HepG2 (cell line): Measurements from ENCODE around the gene MT1HL1. TPM values are rescaled to one million over a fixed set of nuclear protein-coding genes. Genes with fewer than 3 reads are reported as not detected.

Experiments used
- ATAC-seq: fragments of 200-7000 bp; cut with Tn5 transposase; 3 replicates; pipeline ENCODE4 v1.9.1; 2020; ENCODE audit warnings: mild to moderate bottlenecking, moderate library complexity
- BruUV-seq: library from RNA; stranded (reverse); fragments of 400-500 nt; replicated peaks from 2 replicates; lab custom pipeline; 2021; lab: Mats Ljungman, UMichigan
- CTCF ChIA-PET: fragments of 300-600 bp; formaldehyde crosslinking; extraction: SDS; loops from one replicate; lab custom pipeline; 2021; ENCODE audit warnings: low total read pairs, inconsistent platforms, low intra/inter-chr PET ratio; lab: Yijun Ruan, JAX
- POLR2A ChIA-PET: fragments of 350-600 bp; sonication (Branson Sonifier 250); formaldehyde crosslinking; loops from one replicate; lab custom pipeline; 2020; ENCODE audit warnings: antibody characterized with exemption, inconsistent platforms; lab: Yijun Ruan, JAX
- DNase-seq: peaks from one replicate; pipeline ENCODE4 v3.0.0-alpha.2; 2015; ENCODE audit warnings: low spot score
- FAIRE-seq: peaks from 3 replicates; lab custom pipeline; 2011; peaks lifted over from hg19 to GRCh38; lab: Jason Lieb, UNC
- H2AFZ ChIP-seq: one replicate; pipeline ENCODE4 v1.6.1; 2011; ENCODE audit warnings: low read length, inconsistent platforms
- H3K27ac ChIP-seq: fragments of 300-600 bp; 3 replicates; pipeline ENCODE4 v1.8.0; 2011; ENCODE audit warnings: mixed run types, mild to moderate bottlenecking, mixed read lengths, low read length, inconsistent platforms; ENCODE audit not compliant: insufficient read depth; ENCODE audit errors: extremely low read length
- H3K27me3 ChIP-seq, 2 experiments: fragments of 200-600 bp in 1 of 2; 2 replicates in 1 of 2; 3 replicates in 1 of 2; pipeline versions ENCODE4 v1.6.0 to v1.8.0; 2011; ENCODE audit warnings: low read length in 2 of 2, mild to moderate bottlenecking in 2 of 2, moderate library complexity in 2 of 2, inconsistent platforms in 1 of 2; ENCODE audit not compliant: insufficient read depth in 2 of 2, control insufficient read depth in 1 of 2
- H3K36me3 ChIP-seq, 2 experiments: fragments of 200-600 bp in 1 of 2; replicated peaks in 1 of 2; 2 replicates in 1 of 2; 3 replicates in 1 of 2; pipeline versions ENCODE4 v1.5.1 to v1.8.0; 2011; ENCODE audit warnings: low read length in 2 of 2, inconsistent platforms in 1 of 2; ENCODE audit not compliant: insufficient read depth in 2 of 2, control insufficient read depth in 1 of 2
- H3K4me1 ChIP-seq: 2 replicates; pipeline ENCODE4 v1.5.1; 2012; ENCODE audit warnings: low read length, inconsistent platforms; ENCODE audit not compliant: insufficient read depth
- H3K4me2 ChIP-seq: 2 replicates; pipeline ENCODE4 v1.6.0; 2011; ENCODE audit warnings: low read depth, low read length, inconsistent platforms
- H3K4me3 ChIP-seq, 3 experiments: fragments of 200-600 bp in 1 of 3; sonication (generic), shearing (Covaris generic) in 1 of 3; replicated peaks in 1 of 3; 2 replicates each; pipeline ENCODE4 v1.5.1; 2011 to 2016; ENCODE audit warnings: low read length in 3 of 3, inconsistent platforms in 2 of 3, low read depth in 2 of 3, mild to moderate bottlenecking in 2 of 3, control low read depth in 1 of 3, mixed read lengths in 1 of 3; ENCODE audit not compliant: insufficient read depth in 1 of 3
- H3K79me2 ChIP-seq: one replicate; pipeline ENCODE4 v1.6.1; 2011; ENCODE audit warnings: low read length, inconsistent platforms; ENCODE audit not compliant: insufficient read depth
- H3K9ac ChIP-seq: 2 replicates; pipeline ENCODE4 v1.6.0; 2011; ENCODE audit warnings: mild to moderate bottlenecking, low read depth, low read length, inconsistent platforms; ENCODE audit not compliant: insufficient read depth
- H3K9me3 ChIP-seq: 2 replicates; pipeline ENCODE4 v1.5.1; 2012; ENCODE audit warnings: mild to moderate bottlenecking, low read length
- H4K20me1 ChIP-seq: 2 replicates; pipeline ENCODE4 v1.6.0; 2011; ENCODE audit warnings: inconsistent platforms, mild to moderate bottlenecking, low read length, moderate library complexity; ENCODE audit not compliant: insufficient read depth
- ARNT ChIP-seq: fragments of 450-650 bp; IDR thresholded peaks from 2 replicates; pipeline ENCODE4 v1.6.1; 2017
- ATRX ChIP-seq: sonication (generic); formaldehyde crosslinking; IDR thresholded peaks from 2 replicates; pipeline ENCODE4 v1.4.0; 2020; ENCODE audit warnings: missing genetic modification reagents, borderline replicate concordance
- KLF16 ChIP-seq, 2 experiments: sonication (generic) in 1 of 2; formaldehyde crosslinking in 1 of 2; IDR thresholded peaks; 2 replicates each; pipeline versions ENCODE4 v1.6.1 to v1.8.0; 2016 to 2023; ENCODE audit warnings: missing genetic modification reagents in 2 of 2, missing compliant biosample characterization in 1 of 2
- MXD4 ChIP-seq: IDR thresholded peaks from 2 replicates; pipeline ENCODE4 v1.6.1; 2016; ENCODE audit warnings: mild to moderate bottlenecking, missing biosample characterization, missing genetic modification reagents
- PAXIP1 ChIP-seq: sonication (generic); formaldehyde crosslinking; conservative IDR thresholded peaks from 2 replicates; pipeline ENCODE4 v1.4.0; 2020; ENCODE audit warnings: mild to moderate bottlenecking, missing genetic modification reagents, moderate library complexity
- POLR2G ChIP-seq: fragments of 200-400 bp; formaldehyde crosslinking; IDR thresholded peaks from 2 replicates; pipeline ENCODE4 v1.6.1; 2018; ENCODE audit warnings: mild to moderate bottlenecking, low read depth, low read length, moderate library complexity
- SRSF4 ChIP-seq: fragments of 200-400 bp; formaldehyde crosslinking; IDR thresholded peaks from one replicate; pipeline ENCODE4 v1.6.1; 2018; ENCODE audit warnings: mild to moderate bottlenecking, low read depth, low read length, moderate library complexity; ENCODE audit not compliant: poor library complexity, severe bottlenecking
- TRIM22 ChIP-seq: fragments of 450-650 bp; IDR thresholded peaks from 2 replicates; pipeline ENCODE4 v1.6.1; 2017
- ZHX2 ChIP-seq, 2 experiments: sonication (generic) in 1 of 2; formaldehyde crosslinking in 1 of 2; IDR thresholded peaks; 2 replicates each; pipeline versions ENCODE4 v1.6.1 to v1.9.0; 2014 to 2022; ENCODE audit warnings: antibody characterized with exemption in 1 of 2, borderline replicate concordance in 1 of 2, inconsistent platforms in 1 of 2, low read depth in 1 of 2, missing genetic modification reagents in 1 of 2
- ZKSCAN1 ChIP-seq: fragments of 150-350 bp; IDR thresholded peaks from 2 replicates; pipeline ENCODE4 v1.6.1; 2014; ENCODE audit warnings: low read length
- ZNF331 ChIP-seq: sonication (generic); formaldehyde crosslinking; IDR thresholded peaks from 2 replicates; pipeline ENCODE4 v1.4.0; 2020; ENCODE audit warnings: missing genetic modification reagents
- ZNF563 ChIP-seq: sonication (generic); formaldehyde crosslinking; IDR thresholded peaks from 2 replicates; pipeline ENCODE4 v1.8.0; 2022; ENCODE audit warnings: mild to moderate bottlenecking, moderate library complexity, missing genetic modification reagents
- ZNF569 ChIP-seq: sonication (generic); formaldehyde crosslinking; IDR thresholded peaks from 2 replicates; pipeline ENCODE4 v1.5.0; 2020; ENCODE audit warnings: mild to moderate bottlenecking, missing genetic modification reagents, moderate library complexity, borderline replicate concordance
- ZNF720 ChIP-seq: sonication (generic); formaldehyde crosslinking; IDR thresholded peaks from 2 replicates; pipeline ENCODE4 v1.4.0; 2020; ENCODE audit warnings: missing genetic modification reagents
- ZSCAN21 ChIP-seq: sonication (generic); formaldehyde crosslinking; IDR thresholded peaks from 2 replicates; pipeline ENCODE4 v1.8.0; 2022; ENCODE audit warnings: mild to moderate bottlenecking, missing genetic modification reagents, moderate library complexity, borderline replicate concordance
- WGBS: methylation state at CpG from one replicate; pipeline ENCODE4 v1.1.6; 2017; ENCODE audit warnings: low lambda C conversion rate; 5-methylcytosine and 5-hydroxymethylcytosine counted together
- in situ Hi-C: cut with HindIII; loops from 2 replicates; pipeline ENCODE4 v1.10.0; 2017; ENCODE audit warnings: low pct_unique_long_range_greater_than_20kb; ENCODE audit not compliant: extremely low pct_ligation_motif_present
- intact Hi-C: fragments of 100-400 bp; cut with micrococcal nuclease; formaldehyde crosslinking; loops from one replicate; pipeline ENCODE4 v1.10.0; 2022; ENCODE audit not compliant: unreplicated experiment
- polyA plus RNA-seq, 8 experiments: library from polyadenylated mRNA; depleted of rRNA in 3 of 8; stranded (reverse) in 7 of 8; unstranded in 1 of 8; fragments of >200 nt; fragmentation: Illumina TruSeq in 4 of 8; extraction: Trizol in 4 of 8; gene quantifications; 2 replicates each; pipeline versions ENCODE4 v1.2.1 to v1.2.3, GENCODE V29; 2011 to 2016; ENCODE audit warnings: low read depth in 4 of 8, missing spikeins in 1 of 8, mixed read lengths in 1 of 8; ENCODE audit not compliant: insufficient read depth in 1 of 8
- total RNA-seq, 5 experiments: library from RNA; depleted of rRNA; stranded (reverse); fragments of >200 nt; fragmentation: Illumina TruSeq; extraction: Trizol; gene quantifications; 2 replicates each; pipeline ENCODE4 v1.2.3, GENCODE V29; 2016; ENCODE audit warnings: low read depth in 1 of 5

Gene MT1HL1
- total and polyA plus RNA-seq, 2 of the 13 experiments (the other 11 are each of a cell fraction or from before 2014, with no cell fraction given) = not detected

GRCh38 chr1:236963920-236964319, 40.3 kb downstream of the MT1HL1 start:
- H3K9ac ChIP-seq = no peak overlapping the region
- ATAC-seq (no peak), FAIRE-seq (no peak), DNase-seq (no peak)
- no peaks in the 10 kb centered on the region for H3K9me3 ChIP-seq
- no peak overlapping the region for H3K4me3 ChIP-seq
- H3K79me2 ChIP-seq = no peaks in the 10 kb centered on the region
- H3K36me3 ChIP-seq = no peaks in the 10 kb centered on the region
- BruUV-seq = no TSS peak
- H3K4me2 ChIP-seq = no peak overlapping the region
- H3K27me3 ChIP-seq = no peaks in the 10 kb centered on the region; a peak in 1 of 5 replicates
- no peaks in the 10 kb centered on the region for H4K20me1 ChIP-seq
- WGBS = 6% methylated on average over 2 of the region's 2 CpGs
- in situ Hi-C loops (no loop called here), intact Hi-C loops (no loop called here)
- no peak overlapping the region for H3K27ac ChIP-seq
- no peak overlapping the region for H2AFZ ChIP-seq
- POLR2A ChIA-PET = no interaction called here
- H3K4me1 ChIP-seq = peaks cover 29% of the 10 kb centered on the region
- CTCF ChIA-PET = no interaction called here
- TF ChIP-seq TRIM22 (no peak), ZHX2 (IDR thresholded peaks at IDR 0.05; ENCODE audit: low read depth) (no peak), ZHX2 (CRISPR knock-in tag; IDR thresholded peaks at IDR 0.05; ENCODE audit: borderline replicate concordance) (no peak), KLF16 (CRISPR knock-in tag; IDR thresholded peaks at IDR 0.05) (no peak), ZNF563 (no peak), PAXIP1 (CRISPR knock-in tag) (no peak), ATRX (CRISPR knock-in tag) (no peak), MXD4 (CRISPR knock-in tag) (no peak), ZKSCAN1 (no peak), ZNF569 (no peak), POLR2G (no peak), ZNF331 (CRISPR knock-in tag) (no peak), ZNF720 (CRISPR knock-in tag) (no peak), ZSCAN21 (CRISPR knock-in tag) (no peak), SRSF4 (no peak), ARNT (no peak)
